GM12878 (cell line): ENCODE results near the gene KRT6C. TPM values are rescaled to one million over a fixed set of nuclear protein-coding genes. Genes with fewer than 3 reads are reported as not detected.
"Not testable (repeated sequence)": the region's sequence is repeated elsewhere in the genome, so short reads cannot be mapped to it uniquely, and the experiment has no call there.

Source experiments
- ATAC-seq: fragments of 200-7000 bp; cut with Tn5 transposase; 3 replicates; pipeline ENCODE4 v1.9.1; 2020; ENCODE audit warnings: mild to moderate bottlenecking, moderate library complexity
- BruUV-seq: library from RNA; stranded (reverse); fragments of 400-500 nt; replicated peaks from 2 replicates; lab custom pipeline; 2021; lab: Mats Ljungman, UMichigan
- CTCF ChIA-PET: fragments of 300-600 bp; sonication (Branson Sonifier 250); formaldehyde crosslinking; extraction: SDS; loops from one replicate; lab custom pipeline; 2021; ENCODE audit warnings: inconsistent platforms; lab: Yijun Ruan, JAX
- POLR2A ChIA-PET: fragments of 350-600 bp; formaldehyde crosslinking; extraction: SDS; loops from one replicate; lab custom pipeline; 2021; ENCODE audit warnings: inconsistent platforms; lab: Charles Lee
- RAD21 ChIA-PET: fragments of 300-600 bp; sonication (Branson Sonifier 250); formaldehyde crosslinking; loops from one replicate; lab custom pipeline; 2023; ENCODE audit warnings: antibody characterized with exemption; ENCODE audit not compliant: unreplicated experiment; lab: Charles Lee
- SMC1A ChIA-PET: fragments of 300-600 bp; sonication (Branson Sonifier 250); formaldehyde crosslinking; loops from one replicate; lab custom pipeline; 2023; ENCODE audit not compliant: unreplicated experiment, uncharacterized antibody; lab: Charles Lee
- DNase-seq: peaks from one replicate; pipeline ENCODE4 v3.0.0-alpha.2; 2011; ENCODE audit warnings: low read depth, low spot score
- FAIRE-seq: peaks from 3 replicates; lab custom pipeline; 2011; peaks lifted over from hg19 to GRCh38; lab: Jason Lieb, UNC
- H2AFZ ChIP-seq: 2 replicates; pipeline ENCODE4 v1.6.0; 2011; ENCODE audit warnings: low read depth, low read length, control low read depth; ENCODE audit not compliant: control insufficient read depth
- H3K27ac ChIP-seq: 2 replicates; pipeline ENCODE4 v1.5.1; 2011; ENCODE audit warnings: control low read depth; ENCODE audit not compliant: control insufficient read depth, insufficient read depth
- H3K27me3 ChIP-seq, 2 experiments: replicated peaks in 1 of 2; 2 replicates each; pipeline versions ENCODE4 v1.6.0 to v1.6.1; 2011; ENCODE audit warnings: low read length in 1 of 2; ENCODE audit not compliant: control insufficient read depth in 2 of 2, insufficient read depth in 2 of 2
- H3K36me3 ChIP-seq, 2 experiments: 2 replicates each; pipeline ENCODE4 v1.5.1; 2011; ENCODE audit warnings: low read length in 1 of 2; ENCODE audit not compliant: control insufficient read depth in 2 of 2, insufficient read depth in 2 of 2
- H3K4me1 ChIP-seq: 2 replicates; pipeline ENCODE4 v1.6.1; 2011; ENCODE audit warnings: mild to moderate bottlenecking, low read length, moderate library complexity, mixed read lengths; ENCODE audit not compliant: control insufficient read depth, insufficient read depth
- H3K4me2 ChIP-seq: 2 replicates; pipeline ENCODE4 v1.6.0; 2011; ENCODE audit warnings: control low read depth; ENCODE audit not compliant: control insufficient read depth, insufficient read depth
- H3K4me3 ChIP-seq: fragments of 200-600 bp; sonication (generic); 2 replicates; pipeline ENCODE4 v1.5.1; 2016
- H3K79me2 ChIP-seq: 2 replicates; pipeline ENCODE4 v1.6.0; 2011; ENCODE audit warnings: low read length; ENCODE audit not compliant: control insufficient read depth, insufficient read depth
- H3K9ac ChIP-seq: 2 replicates; pipeline ENCODE4 v1.8.0; 2011; ENCODE audit warnings: low read length, control low read depth, mixed read lengths; ENCODE audit not compliant: control insufficient read depth, insufficient read depth
- H3K9me3 ChIP-seq: replicated peaks from 3 replicates; pipeline ENCODE4 v1.5.1; 2011; ENCODE audit warnings: mild to moderate bottlenecking, low read length; ENCODE audit not compliant: control insufficient read depth, insufficient read depth
- H4K20me1 ChIP-seq: 2 replicates; pipeline ENCODE4 v1.6.0; 2011; ENCODE audit not compliant: control insufficient read depth, insufficient read depth
- CEBPB ChIP-seq, 2 experiments: fragments of 150-350 bp in 1 of 2; IDR thresholded peaks; 2 replicates each; pipeline ENCODE4 v1.6.1; 2012 to 2014; ENCODE audit warnings: low read depth in 2 of 2, low read length in 2 of 2, borderline replicate concordance in 1 of 2, inconsistent platforms in 1 of 2
- EGR1 ChIP-seq, 2 experiments: IDR thresholded peaks; 1 replicate in 1 of 2; 2 replicates in 1 of 2; pipeline ENCODE4 v1.6.1; 2011 to 2012; ENCODE audit warnings: low read depth in 2 of 2, low read length in 2 of 2, borderline replicate concordance in 1 of 2, mild to moderate bottlenecking in 1 of 2, moderate library complexity in 1 of 2
- KLF5 ChIP-seq: fragments of 450-650 bp; IDR thresholded peaks from 2 replicates; pipeline ENCODE4 v1.6.1; 2014; ENCODE audit warnings: mild to moderate bottlenecking; ENCODE audit not compliant: partially characterized antibody
- SIX5 ChIP-seq: IDR thresholded peaks from 2 replicates; pipeline ENCODE4 v1.6.1; 2011; ENCODE audit warnings: mild to moderate bottlenecking, low read depth, low read length, moderate library complexity; ENCODE audit not compliant: severe bottlenecking
- TARDBP ChIP-seq: IDR thresholded peaks from 2 replicates; pipeline ENCODE4 v1.6.1; 2016; ENCODE audit warnings: borderline replicate concordance
- WGBS: methylation state at CpG from one replicate; pipeline ENCODE4 v1.1.6; 2016; ENCODE audit warnings: low lambda C conversion rate; ENCODE audit not compliant: insufficient replicate concordance, insufficient coverage; ENCODE audit errors: missing lambda C conversion rate; 5-methylcytosine and 5-hydroxymethylcytosine counted together
- in situ Hi-C: fragments of 300-500 bp; cut with MboI; formaldehyde crosslinking; loops from 9 replicates; pipeline ENCODE4 v1.14.3; 2018; ENCODE audit warnings: mixed read lengths
- intact Hi-C: fragments of 100-400 bp; cut with micrococcal nuclease; formaldehyde crosslinking; loops from one replicate; pipeline ENCODE4 v1.14.2; 2022; ENCODE audit not compliant: unreplicated experiment
- polyA plus RNA-seq, 11 experiments: library from polyadenylated mRNA; depleted of rRNA in 4 of 11; unstranded in 6 of 11; stranded (reverse) in 5 of 11; fragments of >200 nt; fragmentation: Nextera tagmentation in 4 of 11; fragmentation: Illumina TruSeq in 1 of 11; extraction: Ambion mirVana in 4 of 11; extraction: Trizol in 1 of 11; gene quantifications; 1 replicate in 1 of 11; 2 replicates in 10 of 11; pipeline versions ENCODE4 v1.2.1 to v1.2.3, GENCODE V29; 2011 to 2016; ENCODE audit warnings: inconsistent platforms in 2 of 11, missing spikeins in 2 of 11, low read depth in 1 of 11
- total RNA-seq, 4 experiments: library from RNA; depleted of rRNA in 3 of 4; stranded (reverse); fragments of >200 nt in 3 of 4; fragmentation: Illumina TruSeq in 1 of 4; extraction: Trizol in 1 of 4; gene quantifications; 2 replicates each; pipeline versions ENCODE4 v1.2.1 to v1.2.3, GENCODE V29; 2013 to 2021
- TF ChIP-seq, protein P1 (sequence below): IDR thresholded peaks from 2 replicates; pipeline ENCODE4 v1.6.1; 2012; ENCODE audit warnings: low read length, inconsistent platforms
- TF ChIP-seq, protein P2 (sequence below): fragments of 450-650 bp; IDR thresholded peaks from 2 replicates; pipeline ENCODE4 v1.6.1; 2018; ENCODE audit warnings: borderline replicate concordance, mild to moderate bottlenecking; ENCODE audit not compliant: partially characterized antibody

The KRT6C gene
- total and polyA plus RNA-seq, 10 of the 15 experiments (the other 5 are each of a cell fraction or from before 2014, with no cell fraction given): not detected

DNA sequence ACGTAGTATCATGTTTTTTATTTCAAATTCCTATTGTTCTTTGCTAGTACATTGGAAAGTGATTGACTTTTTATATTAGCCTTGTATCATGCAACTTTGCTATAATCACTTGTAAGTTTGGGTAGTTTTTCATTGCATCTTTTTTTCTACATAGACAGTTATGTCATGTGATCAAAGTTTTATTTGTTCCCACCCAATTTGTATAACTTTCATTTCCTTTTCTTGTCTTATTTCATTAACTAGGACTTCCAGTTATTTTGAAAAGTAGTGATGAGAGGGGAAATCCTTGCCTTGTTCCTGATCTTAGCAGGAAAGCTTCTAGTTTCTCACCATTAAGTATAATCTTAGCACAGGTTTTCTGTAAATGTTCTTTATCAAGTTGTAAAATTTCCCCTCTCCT is 29.3 kb upstream of the KRT6C start (continued):
- TF ChIP-seq, protein P1, sequence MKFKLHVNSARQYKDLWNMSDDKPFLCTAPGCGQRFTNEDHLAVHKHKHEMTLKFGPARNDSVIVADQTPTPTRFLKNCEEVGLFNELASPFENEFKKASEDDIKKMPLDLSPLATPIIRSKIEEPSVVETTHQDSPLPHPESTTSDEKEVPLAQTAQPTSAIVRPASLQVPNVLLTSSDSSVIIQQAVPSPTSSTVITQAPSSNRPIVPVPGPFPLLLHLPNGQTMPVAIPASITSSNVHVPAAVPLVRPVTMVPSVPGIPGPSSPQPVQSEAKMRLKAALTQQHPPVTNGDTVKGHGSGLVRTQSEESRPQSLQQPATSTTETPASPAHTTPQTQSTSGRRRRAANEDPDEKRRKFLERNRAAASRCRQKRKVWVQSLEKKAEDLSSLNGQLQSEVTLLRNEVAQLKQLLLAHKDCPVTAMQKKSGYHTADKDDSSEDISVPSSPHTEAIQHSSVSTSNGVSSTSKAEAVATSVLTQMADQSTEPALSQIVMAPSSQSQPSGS: no peak
- no peak for TF ChIP-seq KLF5
- TF ChIP-seq, protein P2, sequence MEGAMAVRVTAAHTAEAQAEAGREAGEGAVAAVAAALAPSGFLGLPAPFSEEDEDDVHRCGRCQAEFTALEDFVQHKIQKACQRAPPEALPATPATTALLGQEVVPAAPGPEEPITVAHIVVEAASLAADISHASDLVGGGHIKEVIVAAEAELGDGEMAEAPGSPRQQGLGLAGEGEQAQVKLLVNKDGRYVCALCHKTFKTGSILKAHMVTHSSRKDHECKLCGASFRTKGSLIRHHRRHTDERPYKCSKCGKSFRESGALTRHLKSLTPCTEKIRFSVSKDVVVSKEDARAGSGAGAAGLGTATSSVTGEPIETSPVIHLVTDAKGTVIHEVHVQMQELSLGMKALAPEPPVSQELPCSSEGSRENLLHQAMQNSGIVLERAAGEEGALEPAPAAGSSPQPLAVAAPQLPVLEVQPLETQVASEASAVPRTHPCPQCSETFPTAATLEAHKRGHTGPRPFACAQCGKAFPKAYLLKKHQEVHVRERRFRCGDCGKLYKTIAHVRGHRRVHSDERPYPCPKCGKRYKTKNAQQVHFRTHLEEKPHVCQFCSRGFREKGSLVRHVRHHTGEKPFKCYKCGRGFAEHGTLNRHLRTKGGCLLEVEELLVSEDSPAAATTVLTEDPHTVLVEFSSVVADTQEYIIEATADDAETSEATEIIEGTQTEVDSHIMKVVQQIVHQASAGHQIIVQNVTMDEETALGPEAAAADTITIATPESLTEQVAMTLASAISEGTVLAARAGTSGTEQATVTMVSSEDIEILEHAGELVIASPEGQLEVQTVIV: no peak

DNA sequence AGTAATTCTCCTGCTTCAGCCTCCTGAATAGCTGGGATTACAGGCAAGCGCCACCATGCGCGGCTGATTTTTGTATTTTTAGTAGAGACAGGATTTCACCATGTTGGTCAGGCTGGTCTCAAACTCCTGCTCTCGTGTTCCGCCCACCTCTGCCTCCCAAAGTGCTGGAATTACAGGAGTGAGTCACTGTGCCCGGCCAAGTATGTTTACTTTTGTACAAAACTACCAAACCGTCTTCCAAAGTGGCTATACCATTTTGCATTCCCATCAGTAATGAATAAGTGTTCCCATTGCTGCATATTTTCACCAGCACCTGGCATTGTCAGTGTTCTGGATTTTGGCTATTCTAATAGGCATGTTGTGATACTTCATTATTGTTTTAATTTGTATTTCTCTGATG is 27.9 kb upstream of the KRT6C start:
- SMC1A ChIA-PET: interaction anchor here (0.7 kb wide), 1 partner anchor 15 kb away, joined by 3 read pairs; no protein-coding TSS in a partner anchor
- Histone ChIP-seq H3K4me3 (no peak overlapping the region), H4K20me1 (no peaks in the 10 kb centered on the region), H3K9me3 (no peaks in the 10 kb centered on the region), H3K79me2 (no peaks in the 10 kb centered on the region), H3K36me3 (no peaks in the 10 kb centered on the region), H3K4me2 (no peak overlapping the region), H3K4me1 (no peaks in the 10 kb centered on the region), H3K9ac (no peak overlapping the region), H3K27ac (no peak overlapping the region), H3K27me3 (peaks cover 0 to 6% of the 10 kb centered on the region in 2 experiments; a peak in 2 of 4 replicates), H2AFZ (no peak overlapping the region)
- in situ Hi-C loops (no loop called here), intact Hi-C loops (loop anchor here (10.0 kb wide), 1 partner anchor 127 kb away; no protein-coding TSS in a partner anchor)
- FAIRE-seq (no peak), ATAC-seq (no peak), DNase-seq (no peak)
- POLR2A ChIA-PET: no interaction called here
- CTCF ChIA-PET: no interaction called here
- BruUV-seq: no TSS peak
- 43% methylated on average over 7 of the region's 7 CpGs for WGBS
- RAD21 ChIA-PET: no interaction called here
- TF ChIP-seq CEBPB (IDR thresholded peaks at IDR 0.05; ENCODE audit: borderline replicate concordance in 1 of 2, low read depth in 2 of 2, low read length in 2 of 2): no peak
- no peak for TF ChIP-seq TARDBP
- no peak for TF ChIP-seq SIX5
- no peak for TF ChIP-seq EGR1 (IDR thresholded peaks at IDR 0.05; ENCODE audit: borderline replicate concordance in 1 of 2, low read depth in 2 of 2, low read length in 2 of 2)

DNA sequence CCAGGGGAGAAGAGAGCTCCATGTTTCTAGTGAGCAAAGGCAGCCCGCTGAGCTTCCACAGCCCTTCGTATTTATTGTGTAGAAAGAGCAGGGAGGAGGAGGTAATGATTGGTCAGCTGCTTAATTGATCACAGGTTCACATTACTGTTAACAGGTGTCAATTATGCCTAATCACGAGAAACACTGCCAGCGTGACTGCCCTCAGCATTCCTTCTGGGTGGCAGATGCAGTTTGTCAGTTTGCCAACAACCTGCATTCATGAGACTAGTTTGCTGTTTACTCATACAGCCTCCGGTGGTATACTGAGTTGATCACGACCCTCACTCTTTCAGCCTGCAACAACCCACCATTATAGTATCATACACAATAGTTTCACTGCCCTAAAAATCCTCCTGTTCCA is 27.0 kb upstream of the KRT6C start:
- RAD21 ChIA-PET, H3K9ac ChIP-seq, H3K27me3 ChIP-seq, ATAC-seq, H3K27ac ChIP-seq, H3K79me2 ChIP-seq, H4K20me1 ChIP-seq, BruUV-seq, H2AFZ ChIP-seq, FAIRE-seq, H3K4me2 ChIP-seq, H3K36me3 ChIP-seq, POLR2A ChIA-PET, H3K9me3 ChIP-seq, DNase-seq, H3K4me1 ChIP-seq, H3K4me3 ChIP-seq, SMC1A ChIA-PET, in situ Hi-C loops: not testable (repeated sequence)
- 17% methylated on average over 6 of the region's 6 CpGs for WGBS
- CTCF ChIA-PET: interaction anchor here (1.2 to 1.7 kb wide), 2 partner anchors 13 to 21 kb away, joined by 3 read pairs; no protein-coding TSS in a partner anchor
- intact Hi-C loops: loop anchor here (10.0 kb wide), 1 partner anchor 126 kb away; no protein-coding TSS in a partner anchor
